ENCODE measurements around the gene DNM2.

DNM2 gene

GRCh38 chr19:10683582-10683981 is 34.3 kb upstream of the DNM2 start:
- Mint-ChIP-seq H3K4me1 (ENCODE audit: low read depth) (no peaks in the 10 kb centered on the region), H3K36me3 (ENCODE audit: low read depth) (peaks cover 38% of the 10 kb centered on the region), H3K27me3 (ENCODE audit: low read depth) (no peaks in the 10 kb centered on the region), H3K9me3 (no peaks in the 10 kb centered on the region), H3K4me3 (no peak overlapping the region), H3K27ac (no peak overlapping the region)
- DNase-seq (ENCODE audit: low spot score): no peak

- no peaks in the 10 kb centered on the region for H3K27me3 Mint-ChIP-seq (ENCODE audit: low read depth)
- H3K4me3 Mint-ChIP-seq: no peak overlapping the region
- peaks cover 42% of the 10 kb centered on the region for H3K36me3 Mint-ChIP-seq (ENCODE audit: low read depth)
- DNase-seq (ENCODE audit: low spot score): no peak
- no peaks in the 10 kb centered on the region for H3K9me3 Mint-ChIP-seq
- H3K4me1 Mint-ChIP-seq (ENCODE audit: low read depth): no peaks in the 10 kb centered on the region
- H3K27ac Mint-ChIP-seq: no peak overlapping the region
Measured at GRCh38 chr19:10685210-10685609, 32.7 kb upstream of the DNM2 start.

- Mint-ChIP-seq H3K9me3 (no peaks in the 10 kb centered on the region), H3K27ac (no peak overlapping the region), H3K27me3 (ENCODE audit: low read depth) (no peaks in the 10 kb centered on the region), H3K36me3 (ENCODE audit: low read depth) (peaks cover 41% of the 10 kb centered on the region), H3K4me1 (ENCODE audit: low read depth) (no peaks in the 10 kb centered on the region), H3K4me3 (no peak overlapping the region)
- DNase-seq (ENCODE audit: low spot score): no peak
Measured at GRCh38 chr19:10686193-10686592, 31.7 kb upstream of the DNM2 start.

GRCh38 chr19:10686661-10687517 is 31.0 kb upstream of the DNM2 start:
- no peaks in the 10 kb centered on the region for H3K27me3 Mint-ChIP-seq (ENCODE audit: low read depth)
- no peak for DNase-seq (ENCODE audit: low spot score)
- no peak overlapping the region for H3K27ac Mint-ChIP-seq
- H3K4me1 Mint-ChIP-seq (ENCODE audit: low read depth): no peaks in the 10 kb centered on the region
- no peaks in the 10 kb centered on the region for H3K9me3 Mint-ChIP-seq
- peaks cover 41% of the 10 kb centered on the region for H3K36me3 Mint-ChIP-seq (ENCODE audit: low read depth)
- H3K4me3 Mint-ChIP-seq: no peak overlapping the region

GRCh38 chr19:10687518-10688288 is 30.2 kb upstream of the DNM2 start:
- H3K27me3 Mint-ChIP-seq (ENCODE audit: low read depth): no peaks in the 10 kb centered on the region
- no peak for DNase-seq (ENCODE audit: low spot score)
- no peaks in the 10 kb centered on the region for H3K4me1 Mint-ChIP-seq (ENCODE audit: low read depth)
- peaks cover 48% of the 10 kb centered on the region for H3K36me3 Mint-ChIP-seq (ENCODE audit: low read depth)
- H3K9me3 Mint-ChIP-seq: no peaks in the 10 kb centered on the region
- H3K4me3 Mint-ChIP-seq: no peak overlapping the region
- H3K27ac Mint-ChIP-seq: no peak overlapping the region

GRCh38 chr19:10688545-10689280 is 29.2 kb upstream of the DNM2 start:
- no peak overlapping the region for H3K27ac Mint-ChIP-seq
- H3K9me3 Mint-ChIP-seq: no peaks in the 10 kb centered on the region
- no peaks in the 10 kb centered on the region for H3K4me1 Mint-ChIP-seq (ENCODE audit: low read depth)
- H3K36me3 Mint-ChIP-seq (ENCODE audit: low read depth): peaks cover 47% of the 10 kb centered on the region
- no peaks in the 10 kb centered on the region for H3K27me3 Mint-ChIP-seq (ENCODE audit: low read depth)
- DNase-seq (ENCODE audit: low spot score): no peak
- H3K4me3 Mint-ChIP-seq: no peak overlapping the region

- H3K9me3 Mint-ChIP-seq: no peaks in the 10 kb centered on the region
- no peak for DNase-seq (ENCODE audit: low spot score)
- no peak overlapping the region for H3K27ac Mint-ChIP-seq
- peaks cover 39% of the 10 kb centered on the region for H3K36me3 Mint-ChIP-seq (ENCODE audit: low read depth)
- H3K4me1 Mint-ChIP-seq (ENCODE audit: low read depth): peaks cover 5% of the 10 kb centered on the region
- H3K4me3 Mint-ChIP-seq: no peak overlapping the region
- H3K27me3 Mint-ChIP-seq (ENCODE audit: low read depth): no peaks in the 10 kb centered on the region
Measured at GRCh38 chr19:10690341-10690781, 27.5 kb upstream of the DNM2 start.

GRCh38 chr19:10691178-10691881 is 26.5 kb upstream of the DNM2 start:
- H3K9me3 Mint-ChIP-seq: no peaks in the 10 kb centered on the region
- H3K27ac Mint-ChIP-seq: no peak overlapping the region
- H3K36me3 Mint-ChIP-seq (ENCODE audit: low read depth): peaks cover 37% of the 10 kb centered on the region
- no peak for DNase-seq (ENCODE audit: low spot score)
- no peak overlapping the region for H3K4me3 Mint-ChIP-seq
- peaks cover 10% of the 10 kb centered on the region for H3K4me1 Mint-ChIP-seq (ENCODE audit: low read depth)
- H3K27me3 Mint-ChIP-seq (ENCODE audit: low read depth): peaks cover 3% of the 10 kb centered on the region

- DNase-seq (ENCODE audit: low spot score): no peak
- Mint-ChIP-seq H3K9me3 (no peaks in the 10 kb centered on the region), H3K36me3 (ENCODE audit: low read depth) (peaks cover 33% of the 10 kb centered on the region), H3K27me3 (ENCODE audit: low read depth) (peaks cover 4% of the 10 kb centered on the region), H3K27ac (no peak overlapping the region), H3K4me1 (ENCODE audit: low read depth) (peaks cover 11% of the 10 kb centered on the region), H3K4me3 (no peak overlapping the region)
Measured at GRCh38 chr19:10691883-10692282, 26.0 kb upstream of the DNM2 start.

GRCh38 chr19:10692673-10693264 is 25.1 kb upstream of the DNM2 start:
- no peak overlapping the region for H3K27ac Mint-ChIP-seq
- no peaks in the 10 kb centered on the region for H3K9me3 Mint-ChIP-seq

GRCh38 chr19:10694706-10695307 is 23.1 kb upstream of the DNM2 start:
- H3K4me3 Mint-ChIP-seq: no peak overlapping the region
- no peaks in the 10 kb centered on the region for H3K9me3 Mint-ChIP-seq
- H3K27ac Mint-ChIP-seq: no peak overlapping the region
- peaks cover 11% of the 10 kb centered on the region for H3K4me1 Mint-ChIP-seq (ENCODE audit: low read depth)
- peaks cover 4% of the 10 kb centered on the region for H3K27me3 Mint-ChIP-seq (ENCODE audit: low read depth)
- peaks cover 22% of the 10 kb centered on the region for H3K36me3 Mint-ChIP-seq (ENCODE audit: low read depth)
- DNase-seq (ENCODE audit: low spot score): no peak

More at GRCh38 chr19:10692673-10693264, 25.1 kb upstream of the DNM2 start:
- DNase-seq (ENCODE audit: low spot score): no peak
- peaks cover 32% of the 10 kb centered on the region for H3K36me3 Mint-ChIP-seq (ENCODE audit: low read depth)
- H3K4me3 Mint-ChIP-seq: no peak overlapping the region
- H3K4me1 Mint-ChIP-seq (ENCODE audit: low read depth): peaks cover 11% of the 10 kb centered on the region
- H3K27me3 Mint-ChIP-seq (ENCODE audit: low read depth): peaks cover 4% of the 10 kb centered on the region

GRCh38 chr19:10695401-10696398 is 22.2 kb upstream of the DNM2 start:
- Mint-ChIP-seq H3K4me1 (ENCODE audit: low read depth) (peaks cover 11% of the 10 kb centered on the region), H3K9me3 (no peaks in the 10 kb centered on the region), H3K4me3 (peak overlapping the region; percentile 81), H3K27me3 (ENCODE audit: low read depth) (peaks cover 4% of the 10 kb centered on the region), H3K27ac (peak overlapping the region; percentile 53), H3K36me3 (ENCODE audit: low read depth) (peaks cover 14% of the 10 kb centered on the region)
- peak; percentile 92 for DNase-seq (ENCODE audit: low spot score)
